Astrocyte of the spinal cord (primary cell): ENCODE results near the gene MRPS10.
A peak's percentile ranks its signal among the peaks of the same experiment; 100 is the strongest.

Source experiments
- DNase-seq: peaks from one replicate; pipeline ENCODE4 v3.0.0; 2011; ENCODE audit warnings: low read depth, low spot score
- H3K4me3 ChIP-seq: 2 replicates; pipeline ENCODE4 v1.5.1; 2011; ENCODE audit warnings: low read depth, mild to moderate bottlenecking, low read length, moderate library complexity
- in situ Hi-C: cut with HindIII; loops from 2 replicates; pipeline ENCODE4 v1.10.0; 2017; ENCODE audit warnings: low sequenced_read_pairs
- TF ChIP-seq, protein P1 (sequence below): IDR thresholded peaks from 2 replicates; pipeline ENCODE4 v1.5.1; 2012; ENCODE audit warnings: low read depth, mild to moderate bottlenecking, low read length, inconsistent platforms

Gene MRPS10

DNA sequence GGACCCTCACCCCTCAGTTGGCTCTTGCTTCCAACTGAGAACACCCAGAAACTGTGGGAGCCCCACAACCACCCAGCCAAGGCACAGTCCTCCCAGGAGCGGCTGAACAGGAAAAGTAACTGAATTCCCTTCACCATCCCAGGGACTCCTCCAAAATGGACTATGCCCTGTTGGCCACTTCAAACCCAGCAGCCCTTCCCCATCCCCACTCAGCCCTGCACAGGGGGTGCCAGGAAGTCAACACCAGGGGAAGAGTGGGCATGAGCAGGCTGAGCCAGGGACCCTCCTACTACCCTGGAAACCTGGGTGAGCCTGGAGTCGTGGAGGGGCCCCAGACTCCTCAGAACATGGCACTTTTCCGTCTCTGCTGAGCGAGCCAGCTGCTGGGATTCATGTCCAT, 33.2 kb downstream of the MRPS10 start:
- in situ Hi-C loops, result no loop called here
- H3K4me3 ChIP-seq, result no peak overlapping the region
- DNase-seq, result no peak
- TF ChIP-seq, protein P1, sequence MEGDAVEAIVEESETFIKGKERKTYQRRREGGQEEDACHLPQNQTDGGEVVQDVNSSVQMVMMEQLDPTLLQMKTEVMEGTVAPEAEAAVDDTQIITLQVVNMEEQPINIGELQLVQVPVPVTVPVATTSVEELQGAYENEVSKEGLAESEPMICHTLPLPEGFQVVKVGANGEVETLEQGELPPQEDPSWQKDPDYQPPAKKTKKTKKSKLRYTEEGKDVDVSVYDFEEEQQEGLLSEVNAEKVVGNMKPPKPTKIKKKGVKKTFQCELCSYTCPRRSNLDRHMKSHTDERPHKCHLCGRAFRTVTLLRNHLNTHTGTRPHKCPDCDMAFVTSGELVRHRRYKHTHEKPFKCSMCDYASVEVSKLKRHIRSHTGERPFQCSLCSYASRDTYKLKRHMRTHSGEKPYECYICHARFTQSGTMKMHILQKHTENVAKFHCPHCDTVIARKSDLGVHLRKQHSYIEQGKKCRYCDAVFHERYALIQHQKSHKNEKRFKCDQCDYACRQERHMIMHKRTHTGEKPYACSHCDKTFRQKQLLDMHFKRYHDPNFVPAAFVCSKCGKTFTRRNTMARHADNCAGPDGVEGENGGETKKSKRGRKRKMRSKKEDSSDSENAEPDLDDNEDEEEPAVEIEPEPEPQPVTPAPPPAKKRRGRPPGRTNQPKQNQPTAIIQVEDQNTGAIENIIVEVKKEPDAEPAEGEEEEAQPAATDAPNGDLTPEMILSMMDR, result no peak

GRCh38 chr6:42182101-42182500, 35.6 kb downstream of the MRPS10 start:
- H3K4me3 ChIP-seq, result no peak overlapping the region
- in situ Hi-C loops, result no loop called here
- TF ChIP-seq, protein P1, result no peak
- DNase-seq, result no peak

GRCh38 chr6:42179945-42180313, 37.7 kb downstream of the MRPS10 start:
- no peak overlapping the region for H3K4me3 ChIP-seq
- no peak for DNase-seq
- in situ Hi-C loops, result no loop called here
- TF ChIP-seq, protein P1, result no peak

- no peak overlapping the region for H3K4me3 ChIP-seq
- DNase-seq, result no peak
- in situ Hi-C loops, result no loop called here
- TF ChIP-seq, protein P1, result no peak
Observed at GRCh38 chr6:42179261-42179944, 38.3 kb downstream of the MRPS10 start.

DNA sequence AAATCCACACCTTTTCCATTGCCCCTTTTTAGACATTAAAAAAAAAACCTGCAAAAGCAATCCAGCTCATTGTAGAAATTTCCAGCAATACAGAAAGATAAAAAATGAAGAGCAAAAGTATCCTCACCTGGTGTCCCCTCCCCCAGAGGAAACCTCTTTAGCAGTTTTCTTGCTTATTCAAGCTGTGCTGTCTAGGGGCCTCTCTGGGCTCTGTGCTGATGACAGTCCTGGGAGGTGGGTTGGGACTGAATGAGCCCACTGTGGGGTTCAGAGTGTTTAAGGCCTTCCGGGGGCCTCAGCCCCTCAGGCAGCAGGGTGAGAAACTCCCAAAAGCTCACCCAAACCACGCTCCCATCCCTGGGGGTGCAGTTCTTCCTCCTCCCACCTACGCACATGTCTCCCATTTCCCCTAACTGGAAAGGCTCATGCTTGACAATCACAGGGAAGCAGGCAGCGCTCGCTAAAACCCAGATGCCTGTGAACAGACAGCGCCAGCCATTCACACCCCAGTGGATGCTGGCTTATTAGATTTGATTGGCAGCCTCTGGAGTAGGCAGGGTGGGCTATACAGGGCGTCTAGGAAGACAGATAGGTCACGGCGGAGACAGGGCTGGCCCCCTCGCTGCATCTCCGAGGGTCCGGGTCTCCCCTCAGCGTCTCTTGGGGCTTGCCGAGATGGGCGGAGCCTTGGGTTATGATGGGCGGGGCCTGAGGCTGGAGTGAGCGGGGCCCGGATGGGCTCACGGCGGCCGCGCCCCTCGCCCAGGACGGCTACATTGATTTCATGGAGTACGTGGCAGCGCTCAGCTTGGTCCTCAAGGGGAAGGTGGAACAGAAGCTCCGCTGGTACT, 39.9 kb downstream of the MRPS10 start:
- no peak for DNase-seq
- in situ Hi-C loops, result no loop called here
- TF ChIP-seq, protein P1, result no peak
- peak overlapping the region; percentile 11 for H3K4me3 ChIP-seq

GRCh38 chr6:42176981-42177380, 40.7 kb downstream of the MRPS10 start:
- H3K4me3 ChIP-seq, result no peak overlapping the region
- in situ Hi-C loops, result no loop called here
- TF ChIP-seq, protein P1, result no peak
- DNase-seq, result no peak
